ENCODE results near the gene ZNF273. TPM values are rescaled to one million over a fixed set of nuclear protein-coding genes. Genes with fewer than 3 reads are reported as not detected.
A peak's percentile ranks its signal among the peaks of the same experiment; 100 is the strongest.
"Not testable (repeated sequence)": the region's sequence is repeated elsewhere in the genome, so short reads cannot be mapped to it uniquely, and the experiment has no call there.

The ZNF273 gene
- total RNA-seq, 1 donor from 2014 or later = 17.1 TPM

DNA sequence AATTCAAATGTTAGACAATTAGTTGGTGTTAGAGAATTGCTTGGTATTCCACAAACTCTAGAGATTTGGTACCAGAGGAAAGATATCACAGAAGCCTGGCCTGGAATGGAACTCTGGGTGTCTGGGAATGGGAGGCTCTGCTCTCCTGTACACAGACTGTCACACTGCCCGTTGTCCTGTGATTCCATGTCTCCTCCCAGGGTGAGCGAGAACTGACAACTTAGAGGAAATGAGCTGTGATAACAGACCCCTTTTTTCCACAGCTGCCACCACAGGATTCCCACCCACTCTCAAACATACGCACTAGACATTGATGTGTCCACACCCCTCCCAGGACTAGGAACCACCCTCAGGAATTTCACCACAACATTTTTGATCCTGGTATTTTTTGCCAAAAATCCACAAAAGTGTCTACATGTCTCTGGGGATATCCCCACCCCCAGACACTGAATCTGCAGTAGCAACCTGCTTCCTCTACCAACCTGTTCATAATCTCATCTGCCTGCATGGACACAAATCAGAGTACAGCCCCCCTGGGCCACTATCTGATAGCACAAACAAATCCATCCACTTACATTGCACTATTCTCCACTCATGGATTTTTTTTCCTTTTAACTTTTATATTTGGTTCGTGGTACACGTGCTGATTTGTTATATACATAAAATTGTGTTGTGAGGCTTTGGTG lies 4.7 kb downstream of the ZNF273 start:
- H3K4me3 Mint-ChIP-seq = peak overlapping the region; percentile 8
- no peak overlapping the region for H3K27ac Mint-ChIP-seq (ENCODE audit: unreplicated experiment)

DNA sequence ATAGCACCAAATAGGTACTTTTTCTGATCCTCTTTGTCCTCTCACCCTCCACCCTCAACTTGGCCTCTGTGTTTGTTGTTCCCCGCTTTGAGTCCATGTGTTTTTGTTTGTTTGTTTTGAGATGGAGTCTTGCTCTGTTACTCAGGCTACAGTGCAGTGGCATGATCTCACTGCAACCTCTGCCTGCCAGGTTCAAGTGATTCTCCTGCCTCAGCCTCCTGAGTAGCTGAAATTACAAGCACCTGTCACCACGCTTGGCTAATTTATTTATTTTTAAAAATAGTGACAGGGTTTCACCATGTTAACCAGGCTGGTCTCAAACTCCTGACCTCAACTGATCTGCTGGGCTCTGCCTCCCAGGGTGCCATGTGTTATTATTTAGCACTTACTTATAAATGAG lies 5.3 kb downstream of the ZNF273 start:
- Mint-ChIP-seq H3K4me1 (peaks cover 44% of the 10 kb centered on the region), H3K9me3 (peaks cover 5% of the 10 kb centered on the region), H3K4me3 (peak overlapping the region; percentile 8), H3K27me3 (ENCODE audit: low read depth) (no peaks in the 10 kb centered on the region), H3K27ac (ENCODE audit: unreplicated experiment) (no peak overlapping the region), H3K36me3 (ENCODE audit: low read depth) (peaks cover 22% of the 10 kb centered on the region)
- TF ChIP-seq, protein P1, sequence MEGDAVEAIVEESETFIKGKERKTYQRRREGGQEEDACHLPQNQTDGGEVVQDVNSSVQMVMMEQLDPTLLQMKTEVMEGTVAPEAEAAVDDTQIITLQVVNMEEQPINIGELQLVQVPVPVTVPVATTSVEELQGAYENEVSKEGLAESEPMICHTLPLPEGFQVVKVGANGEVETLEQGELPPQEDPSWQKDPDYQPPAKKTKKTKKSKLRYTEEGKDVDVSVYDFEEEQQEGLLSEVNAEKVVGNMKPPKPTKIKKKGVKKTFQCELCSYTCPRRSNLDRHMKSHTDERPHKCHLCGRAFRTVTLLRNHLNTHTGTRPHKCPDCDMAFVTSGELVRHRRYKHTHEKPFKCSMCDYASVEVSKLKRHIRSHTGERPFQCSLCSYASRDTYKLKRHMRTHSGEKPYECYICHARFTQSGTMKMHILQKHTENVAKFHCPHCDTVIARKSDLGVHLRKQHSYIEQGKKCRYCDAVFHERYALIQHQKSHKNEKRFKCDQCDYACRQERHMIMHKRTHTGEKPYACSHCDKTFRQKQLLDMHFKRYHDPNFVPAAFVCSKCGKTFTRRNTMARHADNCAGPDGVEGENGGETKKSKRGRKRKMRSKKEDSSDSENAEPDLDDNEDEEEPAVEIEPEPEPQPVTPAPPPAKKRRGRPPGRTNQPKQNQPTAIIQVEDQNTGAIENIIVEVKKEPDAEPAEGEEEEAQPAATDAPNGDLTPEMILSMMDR (conservative IDR thresholded peaks at IDR 0.05) = no peak
- DNase-seq (ENCODE audit: low read depth, low spot score) = no peak

More for the DNA sequence above, 4.7 kb downstream of the ZNF273 start:
- peaks cover 3% of the 10 kb centered on the region for H3K9me3 Mint-ChIP-seq
- H3K4me1 Mint-ChIP-seq = peaks cover 44% of the 10 kb centered on the region
- peaks cover 19% of the 10 kb centered on the region for H3K36me3 Mint-ChIP-seq (ENCODE audit: low read depth)
- no peak for DNase-seq (ENCODE audit: low read depth, low spot score)
- TF ChIP-seq, protein P1 (conservative IDR thresholded peaks at IDR 0.05) = no peak
- no peaks in the 10 kb centered on the region for H3K27me3 Mint-ChIP-seq (ENCODE audit: low read depth)

DNA sequence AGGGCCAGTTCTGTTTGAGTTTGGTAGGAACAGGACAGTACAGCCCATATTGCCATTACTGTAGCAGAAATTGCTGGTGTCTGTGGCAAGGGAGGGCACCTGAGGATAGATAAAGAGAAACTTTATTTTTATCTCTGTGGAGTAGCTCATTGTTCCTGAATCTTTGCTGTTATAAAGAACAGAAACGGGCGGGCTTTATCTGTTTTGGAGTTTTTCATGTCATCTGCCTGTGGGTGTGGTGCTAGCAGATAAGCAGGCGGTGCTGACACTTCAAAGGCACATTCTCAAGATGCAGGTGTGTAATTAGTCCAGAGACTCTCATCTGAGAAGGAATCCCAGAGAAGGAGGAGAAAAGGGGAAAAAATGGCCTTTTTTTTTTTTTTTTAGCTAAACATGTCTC lies 11.5 kb downstream of the ZNF273 start:
- Mint-ChIP-seq H3K4me3 (no peak overlapping the region), H3K27me3 (ENCODE audit: low read depth) (no peaks in the 10 kb centered on the region), H3K9me3 (peaks cover 17% of the 10 kb centered on the region), H3K36me3 (ENCODE audit: low read depth) (peaks cover 59% of the 10 kb centered on the region), H3K4me1 (no peaks in the 10 kb centered on the region), H3K27ac (ENCODE audit: unreplicated experiment) (no peak overlapping the region)
- no peak for DNase-seq (ENCODE audit: low read depth, low spot score)
- TF ChIP-seq, protein P1 (conservative IDR thresholded peaks at IDR 0.05) = no peak

DNA sequence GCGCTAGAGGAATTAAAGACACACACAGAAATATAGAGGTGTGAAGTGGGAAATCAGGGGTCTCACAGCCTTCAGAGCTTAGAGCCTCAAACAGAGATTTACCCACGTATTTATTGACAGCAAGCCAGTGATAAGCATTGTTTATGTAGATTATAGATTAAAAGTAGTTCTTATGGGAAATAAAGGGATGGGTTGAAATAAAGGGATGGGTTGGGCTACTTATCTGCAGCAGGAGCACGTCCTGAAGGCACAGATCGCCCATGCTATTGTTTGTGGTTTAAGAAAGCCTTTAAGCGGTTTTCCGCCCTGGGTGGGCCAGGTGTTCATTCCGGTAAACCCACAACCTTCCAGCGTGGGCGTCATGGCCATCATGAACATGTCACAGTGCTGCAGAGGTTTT lies 12.2 kb downstream of the ZNF273 start:
- H3K4me1 Mint-ChIP-seq; DNase-seq (ENCODE audit: low read depth, low spot score); H3K27ac Mint-ChIP-seq (ENCODE audit: unreplicated experiment); H3K27me3 Mint-ChIP-seq (ENCODE audit: low read depth); H3K4me3 Mint-ChIP-seq: not testable (repeated sequence)
- H3K9me3 Mint-ChIP-seq = peaks cover 19% of the 10 kb centered on the region
- peaks cover 61% of the 10 kb centered on the region for H3K36me3 Mint-ChIP-seq (ENCODE audit: low read depth)

DNA sequence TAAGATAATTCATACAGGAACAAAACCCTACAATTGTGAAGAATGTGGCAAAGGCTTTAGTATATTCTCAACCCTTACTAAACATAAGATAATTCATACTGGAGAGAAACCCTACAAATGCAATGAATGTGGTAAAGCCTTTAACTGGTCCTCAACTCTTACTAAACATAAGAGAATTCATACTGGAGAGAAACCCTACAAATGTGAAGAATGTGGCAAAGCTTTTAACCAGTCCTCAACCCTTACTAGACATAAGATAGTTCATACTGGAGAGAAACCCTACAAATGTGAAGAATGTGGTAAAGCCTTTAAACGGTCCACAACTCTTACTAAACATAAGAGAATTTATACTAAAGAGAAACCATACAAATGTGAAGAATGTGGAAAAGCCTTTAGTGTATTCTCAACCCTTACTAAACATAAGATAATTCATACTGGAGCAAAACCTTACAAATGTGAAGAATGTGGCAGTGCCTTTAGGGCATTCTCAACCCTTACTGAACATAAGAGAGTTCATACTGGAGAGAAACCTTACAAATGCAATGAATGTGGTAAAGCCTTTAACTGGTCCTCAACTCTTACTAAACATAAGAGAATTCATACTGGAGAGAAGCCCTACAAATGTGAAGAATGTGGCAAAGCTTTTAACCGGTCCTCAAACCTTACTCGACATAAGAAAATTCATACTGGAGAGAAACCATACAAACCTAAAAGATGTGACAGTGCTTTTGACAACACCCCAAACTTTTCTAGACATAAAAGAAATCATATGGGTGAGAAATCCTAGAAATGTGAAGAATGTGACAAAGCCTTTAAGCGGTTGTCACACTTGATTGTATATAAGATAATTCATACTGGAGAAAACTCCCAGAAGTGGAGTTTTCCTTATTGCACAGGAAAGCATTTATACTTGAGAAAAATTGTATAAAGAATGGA lies 25.4 kb downstream of the ZNF273 start:
- H3K4me3 Mint-ChIP-seq; H3K27ac Mint-ChIP-seq (ENCODE audit: unreplicated experiment); H3K27me3 Mint-ChIP-seq (ENCODE audit: low read depth); H3K4me1 Mint-ChIP-seq; DNase-seq (ENCODE audit: low read depth, low spot score): not testable (repeated sequence)
- Mint-ChIP-seq H3K9me3 (peaks cover 27% of the 10 kb centered on the region), H3K36me3 (ENCODE audit: low read depth) (peaks cover 63% of the 10 kb centered on the region)

DNA sequence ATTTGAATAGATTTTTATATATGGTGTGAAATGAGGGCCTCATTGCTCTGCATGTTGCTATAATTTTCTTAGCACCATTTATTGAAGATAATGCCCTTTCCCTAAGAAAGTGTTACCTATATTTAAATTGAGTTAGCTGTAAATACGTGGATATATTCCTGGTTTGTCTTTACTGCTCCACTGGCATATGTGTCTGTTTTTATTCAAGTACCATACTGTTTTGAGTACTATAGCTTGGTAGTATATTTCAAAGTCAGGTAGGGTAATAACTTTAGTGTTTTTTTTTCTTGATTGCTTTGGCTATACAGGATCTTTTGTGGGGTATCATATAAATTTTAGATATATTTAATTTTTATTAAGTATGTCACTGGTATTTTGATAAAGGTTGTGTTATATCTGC lies 31.4 kb downstream of the ZNF273 start:
- TF ChIP-seq, protein P1 (conservative IDR thresholded peaks at IDR 0.05) = no peak
- Mint-ChIP-seq H3K27ac (ENCODE audit: unreplicated experiment) (no peak overlapping the region), H3K36me3 (ENCODE audit: low read depth) (peaks cover 23% of the 10 kb centered on the region), H3K9me3 (peaks cover 4% of the 10 kb centered on the region), H3K27me3 (ENCODE audit: low read depth) (no peaks in the 10 kb centered on the region), H3K4me1 (no peaks in the 10 kb centered on the region), H3K4me3 (no peak overlapping the region)
- DNase-seq (ENCODE audit: low read depth, low spot score) = no peak
